Retinal pigment epithelial cell (primary cell): ENCODE results near the gene RANGRF.

ENCODE experiments used
- DNase-seq: peaks from one replicate; pipeline ENCODE4 v3.0.0-alpha.2; 2010; ENCODE audit warnings: low read depth
- H3K4me3 ChIP-seq: 2 replicates; pipeline ENCODE4 v1.5.1; 2011; ENCODE audit warnings: mild to moderate bottlenecking, low read length, control low read depth, moderate library complexity
- CTCF ChIP-seq: conservative IDR thresholded peaks from 2 replicates; pipeline ENCODE4 v1.5.1; 2011; ENCODE audit warnings: low read depth, low read length, control low read depth, inconsistent platforms

Gene RANGRF

GRCh38 chr17:8338753-8339140 is 50.3 kb downstream of the RANGRF start:
- H3K4me3 ChIP-seq: no peak overlapping the region
- no peak for DNase-seq
- no peak for TF ChIP-seq CTCF

DNA sequence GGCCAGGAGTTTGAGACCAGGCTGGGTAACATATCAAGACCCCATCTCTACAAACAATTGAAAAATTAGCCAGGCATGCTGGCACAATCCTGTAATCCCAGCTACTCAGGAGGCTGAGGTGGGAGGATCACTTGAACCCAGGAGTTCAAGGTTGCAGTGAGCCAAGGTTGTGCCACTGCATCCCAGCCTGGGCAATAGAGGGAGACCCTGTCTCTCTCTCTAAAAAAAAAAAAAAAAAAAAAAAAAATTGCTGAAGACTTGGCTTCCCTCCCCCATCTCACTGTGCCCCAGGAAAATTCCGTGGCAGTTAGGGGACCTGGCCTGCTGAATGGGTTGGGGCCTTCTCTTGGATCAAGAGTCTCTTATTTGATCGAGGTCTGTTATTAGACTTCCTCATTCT is 51.1 kb downstream of the RANGRF start, which contains the start of gene ODF4:
Gene ODF4 (plus strand): TSS at position 301 of the 400 bp plus-strand sequence. CDS start 212 bp downstream, outside the sequence.
- TF ChIP-seq CTCF: no peak
- no peak for DNase-seq
- H3K4me3 ChIP-seq: no peak within 1 kb of the TSS
